Hematopoietic multipotent progenitor cell treated with erythropoietin and hydrocortisone succinate and interleukin-3 and kit ligand, for 17 days (in vitro differentiated cells): Measurements from ENCODE around the gene CPLANE2.
"Not testable (repeated sequence)": the region's sequence is repeated elsewhere in the genome, so short reads cannot be mapped to it uniquely, and the experiment has no call there.

Experiments used
- DNase-seq: peaks from one replicate; pipeline ENCODE4 v3.0.0-alpha.2; 2015; ENCODE audit warnings: low spot score

The CPLANE2 gene

GRCh38 chr1:16229976-16230740, 6.8 kb downstream of the CPLANE2 start:
- no peak for DNase-seq

DNA sequence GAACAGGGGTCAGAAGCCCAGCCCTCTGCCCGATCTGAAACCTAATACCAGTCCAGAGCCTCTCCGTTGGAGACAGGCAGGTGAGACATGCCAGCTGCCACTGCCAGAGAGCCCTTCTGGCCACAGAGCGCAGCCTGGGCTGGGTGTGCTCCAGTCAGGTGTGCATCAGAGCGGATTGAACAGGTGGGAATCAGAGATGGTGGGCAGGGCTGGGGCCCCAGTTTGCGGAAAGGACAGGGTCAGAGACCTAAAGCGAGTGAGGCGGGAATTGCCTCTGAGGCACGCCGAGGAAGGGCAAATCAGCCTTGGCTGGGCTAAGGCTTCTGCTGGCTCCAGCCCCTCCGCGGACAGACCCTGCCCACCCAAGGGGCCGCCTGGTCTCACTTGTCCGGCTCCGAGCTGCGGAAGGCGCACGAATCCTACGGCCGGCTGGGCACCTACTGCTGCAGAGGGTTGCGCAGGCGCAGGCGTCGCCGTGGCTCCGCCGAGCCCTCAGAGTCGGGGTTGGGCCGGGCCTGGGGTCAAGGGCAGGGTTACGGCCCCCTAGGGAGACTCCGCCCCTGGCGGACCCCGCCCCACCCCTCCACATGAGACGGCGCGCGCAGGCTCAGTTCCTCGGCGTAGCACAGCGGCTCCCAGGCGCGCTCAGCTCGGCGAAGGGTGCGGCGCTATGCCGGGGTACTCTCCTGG, 10.3 kb downstream of the CPLANE2 start:
- peak; percentile 17 for DNase-seq

GRCh38 chr1:16226129-16226489, 10.9 kb downstream of the CPLANE2 start:
- no peak for DNase-seq

- DNase-seq: no peak
Measured at GRCh38 chr1:16224472-16224871, 12.5 kb downstream of the CPLANE2 start.

DNA sequence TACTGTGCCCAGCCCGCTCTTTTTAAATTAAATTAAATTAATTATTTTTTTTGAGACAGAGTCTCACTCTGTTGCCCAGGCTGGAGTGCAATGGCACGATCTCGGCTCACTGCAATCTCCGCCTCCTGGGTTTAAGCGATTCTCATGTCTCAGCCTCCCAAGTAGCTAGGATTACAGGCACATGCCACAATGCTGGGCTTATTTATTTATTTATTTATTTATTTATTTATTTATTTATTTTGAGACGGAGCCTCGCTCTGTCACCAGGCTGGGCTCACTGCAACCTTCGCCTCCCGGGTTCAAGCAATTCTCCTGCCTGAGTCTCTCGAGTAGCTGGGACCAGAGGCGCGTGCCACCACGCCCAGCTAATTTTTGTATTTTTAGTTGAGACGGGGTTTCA, 14.3 kb downstream of the CPLANE2 start:
- not testable (repeated sequence) for DNase-seq

DNA sequence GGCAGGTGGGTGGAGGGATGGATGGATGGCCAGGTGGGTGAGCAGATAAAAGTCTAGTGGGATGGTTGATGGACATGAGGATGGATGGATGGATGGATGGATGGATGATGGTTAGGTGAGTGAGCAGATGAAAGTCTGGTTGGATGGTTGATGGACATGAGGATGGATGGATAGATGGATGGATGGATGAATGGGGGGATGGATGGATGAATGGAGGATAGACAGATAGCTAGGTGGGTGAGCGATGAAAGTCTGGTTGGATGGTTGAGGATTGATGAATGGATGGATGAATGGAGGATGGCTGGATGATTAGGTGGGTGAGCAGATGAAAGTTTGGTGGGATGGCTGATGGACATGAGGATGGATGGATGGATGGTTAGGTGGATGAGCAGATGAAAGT, 15.5 kb downstream of the CPLANE2 start:
- no peak for DNase-seq

DNA sequence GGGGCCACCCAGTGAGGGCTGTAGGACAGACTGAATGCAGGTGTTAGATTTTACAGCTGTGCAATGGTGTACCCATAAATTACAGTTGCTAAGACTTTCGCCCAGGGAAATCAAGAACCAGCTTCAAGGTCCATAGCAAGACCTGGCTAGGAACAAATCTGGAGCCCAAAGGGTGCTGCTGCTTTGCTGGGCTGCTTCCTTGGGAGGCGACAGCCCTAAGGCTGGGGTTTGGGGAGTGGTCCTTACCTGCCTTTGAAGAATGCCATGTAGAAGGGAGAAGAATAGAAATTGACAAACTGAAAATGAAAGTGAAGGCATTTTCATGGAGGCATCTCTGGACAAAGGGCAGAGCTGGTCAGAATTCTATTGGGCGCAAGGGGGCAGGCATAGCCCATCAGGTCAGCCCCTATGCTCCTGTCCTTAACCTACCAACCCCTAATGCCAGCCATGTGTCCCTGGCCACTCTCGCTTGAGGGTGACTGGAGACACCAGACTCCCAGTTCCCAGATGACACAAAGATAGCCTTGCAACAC, 16.9 kb downstream of the CPLANE2 start:
- DNase-seq: no peak

- no peak for DNase-seq
Measured at GRCh38 chr1:16218674-16219071, 18.3 kb downstream of the CPLANE2 start.

DNA sequence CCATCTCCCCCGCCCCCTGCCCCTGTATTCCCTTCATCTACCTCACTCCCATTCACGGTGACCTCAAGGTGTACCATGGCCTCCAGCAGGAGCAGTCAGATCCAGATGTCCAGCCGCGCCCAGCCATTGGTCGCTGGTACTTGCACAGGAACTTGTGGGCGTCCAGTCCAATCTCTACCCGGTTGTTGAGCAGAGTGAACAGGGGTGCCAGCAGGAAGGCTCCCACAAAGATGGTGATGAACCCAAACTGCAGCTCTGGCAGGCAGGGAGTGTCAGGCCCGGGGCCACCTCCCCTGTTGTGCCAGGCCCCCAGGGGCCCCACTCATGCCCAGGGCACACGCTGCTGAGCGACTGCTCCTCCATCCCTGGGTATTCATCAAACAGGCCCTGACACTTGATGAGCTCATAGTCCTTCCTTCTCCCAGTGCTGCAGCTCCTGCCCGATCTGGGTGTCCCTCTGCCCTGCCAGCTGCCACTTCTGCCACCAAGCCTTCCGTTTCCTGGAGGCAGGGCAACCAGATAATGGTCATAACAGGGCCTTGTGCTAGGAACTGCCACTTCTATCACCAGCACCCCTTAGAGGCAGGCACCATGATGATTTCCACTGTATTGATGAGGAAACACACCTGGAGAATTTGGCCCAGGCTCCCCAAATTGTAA, 18.8 kb downstream of the CPLANE2 start:
- DNase-seq: no peak

- DNase-seq: peak; percentile 97
Measured at GRCh38 chr1:16217061-16217785, 19.8 kb downstream of the CPLANE2 start.

DNA sequence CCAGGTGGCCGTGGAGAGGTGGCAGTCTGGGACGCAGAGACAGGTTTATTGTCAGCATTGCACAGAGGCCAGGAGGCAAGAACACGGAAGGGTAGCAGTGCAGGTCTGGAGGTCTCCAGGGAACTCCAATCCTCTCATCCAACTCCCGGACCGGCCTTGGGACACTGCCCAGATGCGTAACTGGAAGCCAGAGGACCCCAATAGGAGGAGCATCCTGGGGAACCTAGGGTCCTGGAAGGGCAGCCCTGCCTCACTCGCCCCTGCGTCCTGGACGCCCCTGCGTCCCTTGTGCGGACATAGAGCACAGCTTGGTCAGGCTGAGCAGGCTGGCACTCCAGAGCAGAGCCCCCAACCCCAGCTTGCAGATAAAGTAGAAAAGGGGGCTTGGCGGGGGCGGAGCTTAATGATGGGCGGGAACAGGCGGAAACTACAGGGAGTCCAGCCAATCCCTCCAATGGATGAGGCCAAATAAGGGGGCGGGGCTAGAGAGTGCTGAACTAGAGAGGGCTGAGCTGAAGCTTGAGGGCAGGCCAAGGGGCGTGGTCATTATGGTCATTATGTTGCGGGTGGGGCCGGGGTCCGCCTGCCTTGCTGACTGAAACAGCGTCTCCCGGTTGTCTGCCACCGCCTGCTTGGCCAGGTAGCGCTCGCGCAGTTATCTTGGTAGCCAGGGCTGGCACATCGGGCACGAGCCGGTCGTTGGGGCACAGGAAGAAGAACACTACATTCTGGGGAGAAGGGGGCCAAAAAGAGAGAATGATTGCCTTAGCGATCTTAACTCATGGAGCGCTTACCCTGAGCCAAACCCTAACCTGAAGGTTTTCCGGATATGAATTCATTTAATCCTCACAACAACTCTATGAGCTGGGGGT, 20.9 kb downstream of the CPLANE2 start:
- peak; percentile 87 for DNase-seq

DNA sequence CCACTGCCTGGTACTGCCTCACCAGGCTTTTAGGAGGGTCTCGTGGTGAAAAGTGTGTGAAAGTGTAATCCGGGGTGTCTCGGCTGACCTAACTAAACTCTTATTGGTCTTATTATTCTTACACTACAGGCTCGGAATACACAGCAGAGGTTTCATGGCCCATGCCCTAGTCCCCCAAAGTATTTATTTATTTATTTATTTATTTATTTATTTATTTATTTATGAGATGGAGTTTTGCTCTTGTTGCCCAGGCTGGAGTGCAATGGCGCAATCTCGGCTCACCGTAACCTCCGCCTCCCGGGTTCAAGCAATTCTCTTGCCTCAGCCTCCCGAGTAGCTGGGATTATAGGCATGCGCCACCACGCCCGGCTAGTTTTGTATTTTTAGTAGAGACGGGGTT, 21.7 kb downstream of the CPLANE2 start:
- DNase-seq: not testable (repeated sequence)

DNA sequence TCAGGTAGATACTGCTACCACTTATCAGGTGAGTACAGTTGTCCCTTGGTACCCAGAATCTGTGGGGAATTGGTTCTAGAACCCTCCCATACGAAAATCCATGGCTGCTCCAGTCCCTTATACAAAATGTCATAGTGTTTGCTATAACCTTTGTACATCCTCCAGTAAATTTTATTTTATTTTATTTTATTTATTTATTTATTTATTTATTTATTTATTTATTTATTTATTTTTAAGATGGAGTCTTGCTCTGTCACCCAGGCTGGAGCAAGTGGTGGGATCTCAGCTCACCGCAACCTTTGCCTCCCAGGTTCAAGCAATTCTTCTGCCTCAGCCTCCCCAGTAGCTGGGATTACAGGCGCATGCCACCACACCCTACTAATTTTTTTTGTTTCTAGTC, 23.4 kb downstream of the CPLANE2 start:
- not testable (repeated sequence) for DNase-seq

DNA sequence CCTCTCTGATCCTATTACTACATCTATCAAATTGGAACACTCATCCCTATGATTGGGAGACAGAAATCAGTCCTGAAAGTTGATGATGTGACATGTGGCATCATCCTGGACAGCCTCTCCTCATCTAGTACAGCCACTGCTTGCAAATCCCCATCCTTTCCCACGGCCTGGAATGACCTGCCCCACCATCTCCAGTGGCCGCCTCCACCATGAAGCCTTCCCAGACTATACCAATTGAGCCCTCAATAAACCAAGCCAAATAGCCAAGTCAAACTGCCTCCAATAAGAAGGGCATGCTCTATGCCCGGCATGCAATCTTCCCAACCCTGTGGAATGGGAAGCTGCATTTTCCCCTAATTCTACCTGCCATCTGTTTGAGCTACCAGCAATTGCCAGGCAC, 24.0 kb downstream of the CPLANE2 start:
- no peak for DNase-seq

DNA sequence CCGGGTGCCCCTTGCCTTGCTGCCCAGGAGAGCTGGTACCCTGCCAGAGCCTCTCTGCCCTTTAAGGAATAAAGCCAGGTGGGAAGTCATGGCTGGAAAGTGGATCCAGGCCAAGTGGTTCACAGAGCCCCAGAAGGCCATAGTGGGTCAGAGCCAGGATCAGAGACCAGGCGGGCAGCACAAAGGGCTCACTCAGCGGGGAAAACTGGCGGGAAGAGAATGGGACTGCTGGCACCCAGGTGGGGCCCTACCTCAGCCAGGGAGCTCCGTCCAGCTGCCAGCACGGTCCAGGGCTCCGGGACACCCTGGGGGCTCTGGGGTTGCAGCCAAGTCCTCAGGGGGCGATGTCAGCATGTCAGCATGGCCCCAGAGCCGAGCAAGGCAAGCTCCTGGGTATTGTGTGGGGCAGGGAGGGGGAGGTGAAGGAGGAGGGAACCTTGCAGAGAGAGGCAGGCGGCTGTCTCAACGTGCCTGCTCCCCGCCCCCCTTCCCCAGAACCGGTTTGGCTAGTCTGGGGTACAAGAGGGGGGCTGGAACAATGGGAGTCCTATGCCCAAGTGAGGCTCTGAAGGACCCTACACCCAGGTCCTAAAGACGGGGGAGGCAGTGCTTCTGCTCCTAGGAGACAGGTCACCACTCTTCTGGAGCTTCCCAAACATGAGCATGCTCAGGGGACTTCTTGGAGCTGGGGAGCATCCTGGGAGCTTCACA, 24.6 kb downstream of the CPLANE2 start, which contains the start of gene ARHGEF19:
Gene ARHGEF19, minus strand, starts transcription at position 402 of the 711 bp plus-strand sequence. CDS start 3,598 bp downstream, outside the sequence.
- no peak for DNase-seq

DNA sequence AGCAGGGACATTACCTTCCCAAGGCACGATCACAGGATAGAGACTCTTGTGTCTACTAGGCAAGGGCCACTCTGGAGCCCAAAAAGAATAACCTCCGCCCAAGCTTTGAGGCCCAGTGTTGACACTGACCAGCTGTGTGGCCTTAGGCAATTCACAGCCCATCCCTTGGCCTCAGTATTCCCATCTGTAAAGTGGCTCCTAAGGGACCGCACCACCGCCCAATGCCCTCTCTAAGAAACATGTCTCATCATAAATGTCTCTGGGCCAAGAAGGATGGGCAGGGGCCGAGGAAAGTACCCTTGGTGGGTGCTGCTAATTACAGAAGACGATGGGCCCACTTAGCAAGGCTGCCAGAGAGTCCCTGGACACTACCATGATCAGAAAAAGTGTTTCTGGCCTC, 25.2 kb downstream of the CPLANE2 start:
- no peak for DNase-seq

- DNase-seq: no peak
Measured at GRCh38 chr1:16210581-16210980, 26.4 kb downstream of the CPLANE2 start.

DNA sequence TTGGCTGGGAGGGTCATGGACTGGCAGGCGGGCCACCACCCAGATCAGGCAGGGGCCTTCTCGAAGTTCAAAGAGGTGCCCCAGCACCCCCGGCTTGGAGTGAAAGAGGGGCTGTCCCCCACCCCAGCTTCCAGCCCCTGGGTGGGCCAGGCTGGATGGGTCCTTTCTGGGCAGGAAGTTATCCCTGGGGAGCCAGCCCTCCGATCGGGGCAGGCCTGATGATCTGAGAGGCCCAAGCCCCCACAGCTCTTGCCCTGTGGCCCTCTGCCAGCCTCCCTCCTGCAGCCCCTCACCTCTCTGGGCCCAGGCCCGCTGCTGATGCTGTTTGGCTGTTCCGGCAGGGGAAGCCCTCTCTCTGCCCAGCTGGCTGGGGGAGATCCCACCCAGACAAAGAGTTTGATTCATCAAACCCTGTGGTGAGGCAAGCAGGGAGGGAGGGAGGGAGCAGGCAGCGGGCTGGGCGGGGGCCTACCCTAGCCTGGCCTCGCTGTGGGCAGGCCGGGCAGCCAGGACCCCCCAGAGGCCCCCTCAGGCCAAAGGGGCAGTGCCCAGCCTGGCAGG, 27.1 kb downstream of the CPLANE2 start:
- DNase-seq: no peak

DNA sequence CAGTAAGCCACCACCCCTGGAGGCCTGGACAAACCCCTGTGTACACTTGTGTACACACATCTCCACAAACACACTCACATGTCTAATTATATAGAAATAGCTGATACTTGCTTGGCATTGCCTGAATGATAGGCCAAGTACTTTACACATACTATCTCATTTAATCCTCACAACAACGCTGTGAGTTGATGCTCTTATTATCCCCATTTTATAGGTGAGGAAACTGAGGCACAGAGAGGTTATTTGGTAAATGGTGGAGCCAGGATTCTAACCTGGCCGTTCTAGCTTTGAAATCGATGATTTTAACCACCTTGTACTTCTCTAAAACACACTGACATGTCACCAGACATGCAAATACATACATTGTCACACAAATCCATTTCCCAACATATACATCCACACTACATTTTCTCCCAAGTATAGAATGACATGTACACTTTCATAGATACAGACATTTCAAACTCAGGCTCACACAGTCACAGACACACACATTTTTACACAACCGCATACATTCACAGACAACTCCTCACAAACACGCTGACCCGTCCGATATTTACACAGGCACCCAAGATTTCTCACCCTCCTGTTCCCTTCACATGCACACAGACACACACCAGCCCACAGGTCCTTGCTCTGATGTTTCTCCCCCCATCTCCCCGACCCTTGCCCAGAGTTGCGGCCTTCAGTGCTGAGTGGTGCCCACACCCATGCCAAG, 27.7 kb downstream of the CPLANE2 start:
- DNase-seq: no peak
